Mucosa of rectum (tissue), 2 donors: ENCODE measurements around the gene KCNK7.

ENCODE experiments used
- H3K27ac ChIP-seq, 2 donors: one replicate each; pipeline ENCODE4 v1.7.0; 2013; ENCODE audit warnings: inconsistent platforms in 2 of 2, low read depth in 2 of 2, low read length in 2 of 2
- H3K27me3 ChIP-seq, 2 donors: one replicate each; pipeline ENCODE4 v1.7.0; 2013; ENCODE audit warnings: low read length in 2 of 2; ENCODE audit not compliant: control insufficient read depth in 2 of 2, insufficient read depth in 2 of 2
- H3K36me3 ChIP-seq, 2 donors: one replicate each; pipeline ENCODE4 v1.7.0; 2013; ENCODE audit warnings: low read length in 2 of 2; ENCODE audit not compliant: control insufficient read depth in 2 of 2, insufficient read depth in 2 of 2
- H3K4me1 ChIP-seq, 2 donors: one replicate each; pipeline ENCODE4 v1.7.0; 2013; ENCODE audit warnings: low read length in 2 of 2, mild to moderate bottlenecking in 1 of 2; ENCODE audit not compliant: control insufficient read depth in 2 of 2, insufficient read depth in 2 of 2
- H3K4me3 ChIP-seq, 2 donors: one replicate each; pipeline ENCODE4 v1.7.0; 2013; ENCODE audit warnings: low read length in 2 of 2
- H3K9ac ChIP-seq, 2 donors: one replicate each; pipeline ENCODE4 v1.7.0; 2013; ENCODE audit warnings: low read length in 2 of 2, low read depth in 1 of 2, mild to moderate bottlenecking in 1 of 2
- H3K9me3 ChIP-seq, 2 donors: one replicate each; pipeline ENCODE4 v1.7.0; 2013; ENCODE audit warnings: low read length in 2 of 2; ENCODE audit not compliant: control insufficient read depth in 2 of 2
- donor health status: healthy.
- donor health status: Normal muscosa, but diverticular disease.

KCNK7 gene

DNA sequence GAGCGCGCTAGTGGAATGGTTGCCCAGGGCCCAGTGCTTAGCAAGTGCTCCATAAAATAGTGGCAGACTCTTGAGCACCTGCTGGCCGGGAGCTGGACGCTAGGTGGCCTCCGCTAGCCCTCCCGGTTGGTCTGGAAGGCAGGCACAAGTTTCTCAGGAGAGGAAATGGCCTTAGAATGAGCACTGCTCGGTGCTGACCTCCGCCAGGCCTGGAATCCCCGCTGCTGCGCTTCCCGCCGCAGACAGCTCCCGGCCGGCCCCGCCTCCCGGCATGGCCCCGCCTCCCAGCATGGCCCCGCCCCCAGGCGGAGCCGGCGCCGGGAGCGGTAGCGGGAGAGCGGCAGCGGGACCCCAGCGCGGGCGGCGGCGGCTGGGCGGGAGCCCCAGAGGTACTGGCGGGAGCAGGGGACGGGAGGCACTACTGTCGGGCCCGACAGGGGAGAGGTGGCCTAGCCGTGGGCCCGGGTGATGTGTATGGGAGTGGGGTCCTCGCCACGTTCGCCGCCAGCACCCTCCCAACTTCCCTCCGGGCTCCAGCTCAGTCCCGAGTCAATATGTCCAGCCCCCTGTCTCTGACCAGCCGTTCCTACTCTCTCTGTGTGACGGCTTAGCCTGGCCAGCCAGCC lies 42.3 kb upstream of the KCNK7 start, which contains the start of gene SIPA1:
Gene SIPA1 (plus strand): TSS at position 308 of the 626 bp plus-strand sequence. CDS start 2,821 bp downstream, outside the sequence.
- H3K27ac ChIP-seq, result peak within 1 kb of the TSS; percentile 87 to 93
- H3K27me3 ChIP-seq, result no peaks in the 10 kb centered on the region
- H3K36me3 ChIP-seq, result peaks cover 30% of the 10 kb centered on the region in 2 donors
- H3K4me3 ChIP-seq, result peak within 1 kb of the TSS; percentile 78 to 86
- H3K9ac ChIP-seq, result peak within 1 kb of the TSS; percentile 75 to 77
- no peaks in the 10 kb centered on the region for H3K9me3 ChIP-seq
- H3K4me1 ChIP-seq, result peaks cover 21 to 24% of the 10 kb centered on the region in 2 donors

GRCh38 chr11:65637032-65637557 lies 41.5 kb upstream of the KCNK7 start:
- peaks cover 30 to 34% of the 10 kb centered on the region in 2 donors for H3K36me3 ChIP-seq
- no peak overlapping the region for H3K4me3 ChIP-seq
- no peak overlapping the region for H3K9ac ChIP-seq
- H3K27me3 ChIP-seq, result no peaks in the 10 kb centered on the region
- no peaks in the 10 kb centered on the region for H3K9me3 ChIP-seq
- H3K4me1 ChIP-seq, result peaks cover 21 to 24% of the 10 kb centered on the region in 2 donors
- H3K27ac ChIP-seq, result peak overlapping the region in 1 of 2 donors; percentile 93

DNA sequence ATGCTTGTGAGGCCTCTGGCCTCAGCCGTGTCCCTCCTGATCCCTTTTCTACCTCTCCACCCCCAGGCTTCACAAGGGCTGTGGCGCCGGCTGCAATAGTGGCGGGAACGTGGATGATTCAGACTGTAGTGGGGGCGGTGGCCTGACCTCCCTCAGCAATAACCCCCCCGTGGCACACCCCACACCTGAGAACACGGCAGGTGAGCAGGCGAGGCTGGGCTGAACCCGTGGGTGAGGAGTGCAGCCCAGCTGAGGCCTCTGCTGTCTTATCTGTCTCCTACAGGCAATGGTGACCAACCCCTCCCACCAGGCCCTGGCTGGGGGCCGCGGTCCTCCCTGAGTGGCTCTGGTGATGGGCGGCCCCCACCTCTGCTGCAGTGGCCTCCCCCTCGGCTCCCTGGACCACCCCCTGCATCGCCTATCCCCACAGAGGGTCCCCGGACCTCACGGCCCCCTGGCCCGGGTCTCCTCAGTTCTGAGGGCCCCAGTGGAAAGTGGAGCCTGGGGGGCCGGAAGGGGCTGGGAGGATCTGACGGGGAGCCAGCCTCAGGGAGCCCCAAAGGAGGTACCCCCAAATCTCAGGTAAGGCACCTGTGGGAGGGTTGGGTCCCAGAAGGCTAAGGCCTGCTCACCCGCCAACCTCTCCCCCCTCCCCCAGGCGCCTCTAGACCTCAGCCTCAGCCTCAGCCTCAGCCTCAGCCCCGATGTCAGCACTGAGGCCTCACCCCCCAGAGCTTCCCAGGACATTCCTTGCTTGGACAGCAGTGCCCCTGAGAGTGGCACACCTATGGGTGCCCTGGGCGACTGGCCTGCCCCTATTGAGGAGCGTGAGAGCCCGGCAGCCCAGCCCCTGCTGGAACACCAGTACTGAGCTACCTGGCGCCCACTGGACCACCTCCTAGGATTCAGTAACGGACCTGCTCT lies 40.8 kb upstream of the KCNK7 start:
- peak overlapping the region in 1 of 2 donors; percentile 9 for H3K27ac ChIP-seq
- no peak overlapping the region for H3K9ac ChIP-seq
- peaks cover 30 to 36% of the 10 kb centered on the region in 2 donors for H3K36me3 ChIP-seq

DNA sequence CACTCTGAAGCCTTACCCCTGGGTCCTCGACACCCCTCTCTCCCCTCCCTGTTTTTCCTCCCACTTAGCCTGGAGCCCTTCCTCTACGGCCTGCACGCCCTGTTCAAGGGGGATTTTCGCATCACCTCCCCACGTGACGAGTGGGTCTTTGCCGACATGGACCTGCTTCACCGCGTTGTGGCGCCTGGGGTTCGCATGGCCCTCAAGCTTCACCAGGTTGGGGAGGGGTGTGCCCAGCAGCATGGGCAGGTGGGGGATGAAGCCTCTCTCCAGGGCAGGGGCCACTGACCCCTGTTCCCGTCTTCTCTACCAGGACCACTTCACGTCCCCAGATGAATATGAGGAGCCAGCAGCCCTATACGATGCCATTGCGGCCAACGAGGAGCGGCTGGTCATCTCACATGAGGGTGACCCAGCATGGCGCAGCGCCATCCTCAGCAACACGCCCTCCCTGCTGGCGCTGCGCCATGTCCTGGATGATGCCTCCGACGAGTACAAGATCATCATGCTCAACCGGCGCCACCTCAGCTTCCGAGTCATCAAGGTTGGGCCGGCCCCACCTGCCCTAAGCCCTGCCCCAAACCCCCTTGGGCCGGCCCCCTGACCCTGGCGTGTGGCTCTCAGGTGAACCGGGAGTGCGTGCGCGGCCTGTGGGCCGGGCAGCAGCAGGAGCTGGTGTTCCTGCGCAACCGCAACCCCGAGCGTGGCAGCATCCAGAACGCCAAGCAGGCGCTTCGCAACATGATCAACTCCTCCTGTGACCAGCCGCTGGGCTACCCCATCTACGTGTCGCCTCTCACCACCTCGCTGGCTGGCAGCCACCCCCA lies 39.5 kb upstream of the KCNK7 start:
- no peak overlapping the region for H3K9ac ChIP-seq
- H3K27me3 ChIP-seq, result no peaks in the 10 kb centered on the region
- no peak overlapping the region for H3K27ac ChIP-seq
- peaks cover 17 to 18% of the 10 kb centered on the region in 2 donors for H3K4me1 ChIP-seq
- H3K4me3 ChIP-seq, result no peak overlapping the region
- H3K9me3 ChIP-seq, result no peaks in the 10 kb centered on the region
- H3K36me3 ChIP-seq, result peaks cover 39 to 47% of the 10 kb centered on the region in 2 donors

More for the DNA sequence above, 40.8 kb upstream of the KCNK7 start:
- H3K27me3 ChIP-seq, result no peaks in the 10 kb centered on the region
- no peaks in the 10 kb centered on the region for H3K9me3 ChIP-seq
- peaks cover 19 to 21% of the 10 kb centered on the region in 2 donors for H3K4me1 ChIP-seq
- no peak overlapping the region for H3K4me3 ChIP-seq

DNA sequence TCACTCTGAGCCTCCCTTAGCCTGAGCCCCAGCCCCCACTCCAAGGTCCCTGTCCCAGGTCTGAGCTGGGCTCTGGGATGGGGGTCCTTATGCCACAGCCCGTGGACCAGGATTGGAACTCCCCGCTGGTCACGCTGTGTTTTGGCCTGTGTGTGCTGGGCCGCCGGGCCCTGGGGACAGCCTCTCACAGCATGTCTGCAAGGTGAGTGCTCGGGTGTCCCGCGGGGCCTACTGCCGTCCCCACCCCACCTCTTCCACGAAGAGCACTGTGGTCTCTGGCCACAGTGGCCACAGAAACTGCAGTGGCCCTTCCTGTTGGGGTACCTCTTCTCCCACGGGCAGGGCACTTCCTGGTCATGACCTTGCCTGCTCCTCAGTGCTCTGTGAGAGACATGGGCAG lies 38.8 kb upstream of the KCNK7 start:
- Histone ChIP-seq H3K27me3 (no peaks in the 10 kb centered on the region), H3K9ac (no peak overlapping the region)

GRCh38 chr11:65634109-65634436 lies 38.5 kb upstream of the KCNK7 start:
- Histone ChIP-seq H3K27ac (no peak overlapping the region), H3K27me3 (no peaks in the 10 kb centered on the region), H3K4me1 (peaks cover 11 to 12% of the 10 kb centered on the region in 2 donors), H3K9me3 (no peaks in the 10 kb centered on the region), H3K36me3 (peaks cover 49 to 58% of the 10 kb centered on the region in 2 donors), H3K9ac (no peak overlapping the region), H3K4me3 (no peak overlapping the region)

More for the DNA sequence above, 38.8 kb upstream of the KCNK7 start:
- H3K9me3 ChIP-seq, result no peaks in the 10 kb centered on the region
- H3K4me3 ChIP-seq, result no peak overlapping the region
- H3K36me3 ChIP-seq, result peaks cover 46 to 54% of the 10 kb centered on the region in 2 donors
- peaks cover 11 to 12% of the 10 kb centered on the region in 2 donors for H3K4me1 ChIP-seq
- no peak overlapping the region for H3K27ac ChIP-seq

DNA sequence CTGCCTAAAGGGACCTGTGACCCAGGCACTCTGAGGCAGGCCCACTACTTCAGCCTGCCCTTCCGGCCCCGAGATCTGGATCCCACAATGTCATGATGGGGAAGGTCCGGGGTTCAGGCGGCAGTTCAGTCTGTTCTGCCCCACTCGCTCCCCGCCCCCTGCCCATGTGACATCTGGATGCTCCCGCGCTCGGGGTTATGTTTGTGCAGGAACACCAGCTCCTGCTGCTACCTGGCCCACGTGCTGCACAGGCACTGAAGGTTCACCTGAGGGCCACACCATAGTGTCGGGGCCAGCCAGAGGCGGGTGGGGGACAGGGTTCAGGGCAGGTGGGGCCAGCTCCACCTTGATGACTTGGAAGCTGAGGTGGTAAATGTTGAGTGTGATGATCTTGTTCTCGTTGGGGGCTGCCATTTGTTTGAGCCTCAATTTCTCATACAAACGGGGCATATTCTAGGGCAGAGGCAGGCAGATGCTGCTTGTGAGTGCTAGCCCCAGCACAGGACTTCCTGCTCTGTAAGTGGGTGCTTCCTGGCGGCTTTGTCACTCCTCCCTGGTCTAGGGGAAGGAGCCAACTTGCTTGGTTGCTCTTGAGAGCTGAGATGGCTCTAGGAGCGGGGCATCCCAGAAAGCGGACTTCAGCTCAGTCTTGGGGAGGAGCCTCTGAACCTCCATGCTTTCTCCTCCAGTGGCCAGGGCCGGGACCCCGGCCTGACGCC lies 37.9 kb upstream of the KCNK7 start:
- peaks cover 54 to 63% of the 10 kb centered on the region in 2 donors for H3K36me3 ChIP-seq
- H3K4me1 ChIP-seq, result peaks cover 9 to 10% of the 10 kb centered on the region in 2 donors
- no peak overlapping the region for H3K9ac ChIP-seq
- no peaks in the 10 kb centered on the region for H3K9me3 ChIP-seq
- H3K4me3 ChIP-seq, result no peak overlapping the region
- no peak overlapping the region for H3K27ac ChIP-seq
- no peaks in the 10 kb centered on the region for H3K27me3 ChIP-seq

DNA sequence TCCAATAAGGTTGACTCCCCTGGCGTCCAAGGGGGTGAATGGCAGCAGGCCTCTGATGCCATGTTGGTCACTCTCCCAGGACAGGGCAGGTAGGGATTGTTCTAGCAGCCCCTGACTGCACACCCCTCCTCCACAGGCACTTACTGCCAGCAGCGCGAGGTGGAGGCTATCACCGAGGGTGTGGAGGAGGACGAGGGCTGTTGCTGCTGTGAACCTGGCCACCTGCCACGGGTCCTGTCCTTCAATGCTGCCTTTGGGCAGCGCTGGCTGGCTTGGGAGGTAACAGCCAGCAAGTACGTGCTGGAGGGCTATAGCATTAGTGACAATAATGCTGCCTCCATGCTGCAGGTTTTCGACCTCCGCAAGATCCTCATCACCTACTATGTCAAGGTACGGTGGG lies 34.6 kb upstream of the KCNK7 start:
- Histone ChIP-seq H3K27me3 (no peaks in the 10 kb centered on the region), H3K27ac (no peak overlapping the region), H3K4me3 (no peak overlapping the region), H3K36me3 (peaks cover 66 to 80% of the 10 kb centered on the region in 2 donors), H3K9ac (no peak overlapping the region), H3K9me3 (no peaks in the 10 kb centered on the region), H3K4me1 (no peaks in the 10 kb centered on the region)

GRCh38 chr11:65629579-65629978 lies 34.0 kb upstream of the KCNK7 start:
- no peak overlapping the region for H3K4me3 ChIP-seq
- H3K9me3 ChIP-seq, result no peaks in the 10 kb centered on the region
- no peaks in the 10 kb centered on the region for H3K27me3 ChIP-seq
- H3K27ac ChIP-seq, result no peak overlapping the region
- peaks cover 60 to 74% of the 10 kb centered on the region in 2 donors for H3K36me3 ChIP-seq
- no peaks in the 10 kb centered on the region for H3K4me1 ChIP-seq
- H3K9ac ChIP-seq, result no peak overlapping the region
